Stomach (tissue), 4 donors: ENCODE results near the gene RRP1.

Experiments
- POLR2A ChIP-seq, 4 donors: fragments of 450-650 bp; IDR thresholded peaks; one replicate each; pipeline ENCODE4 v1.6.1; 2016; ENCODE audit warnings: antibody characterized with exemption in 4 of 4, control low read depth in 2 of 4, mild to moderate bottlenecking in 1 of 4, moderate library complexity in 1 of 4
- TF ChIP-seq, protein P1 (sequence below), 7 experiments: fragments of 450-650 bp in 4 of 7; fragments of 200-600 bp in 3 of 7; sonication (generic) in 3 of 7; IDR thresholded peaks; one replicate each; pipeline ENCODE4 v1.5.1; 2016 to 2019; ENCODE audit warnings: antibody characterized with exemption in 7 of 7, control low read depth in 2 of 7, mild to moderate bottlenecking in 1 of 7

- no peak for TF ChIP-seq POLR2A (IDR thresholded peaks at IDR 0.05)
- TF ChIP-seq, protein P1, sequence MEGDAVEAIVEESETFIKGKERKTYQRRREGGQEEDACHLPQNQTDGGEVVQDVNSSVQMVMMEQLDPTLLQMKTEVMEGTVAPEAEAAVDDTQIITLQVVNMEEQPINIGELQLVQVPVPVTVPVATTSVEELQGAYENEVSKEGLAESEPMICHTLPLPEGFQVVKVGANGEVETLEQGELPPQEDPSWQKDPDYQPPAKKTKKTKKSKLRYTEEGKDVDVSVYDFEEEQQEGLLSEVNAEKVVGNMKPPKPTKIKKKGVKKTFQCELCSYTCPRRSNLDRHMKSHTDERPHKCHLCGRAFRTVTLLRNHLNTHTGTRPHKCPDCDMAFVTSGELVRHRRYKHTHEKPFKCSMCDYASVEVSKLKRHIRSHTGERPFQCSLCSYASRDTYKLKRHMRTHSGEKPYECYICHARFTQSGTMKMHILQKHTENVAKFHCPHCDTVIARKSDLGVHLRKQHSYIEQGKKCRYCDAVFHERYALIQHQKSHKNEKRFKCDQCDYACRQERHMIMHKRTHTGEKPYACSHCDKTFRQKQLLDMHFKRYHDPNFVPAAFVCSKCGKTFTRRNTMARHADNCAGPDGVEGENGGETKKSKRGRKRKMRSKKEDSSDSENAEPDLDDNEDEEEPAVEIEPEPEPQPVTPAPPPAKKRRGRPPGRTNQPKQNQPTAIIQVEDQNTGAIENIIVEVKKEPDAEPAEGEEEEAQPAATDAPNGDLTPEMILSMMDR (IDR thresholded peaks at IDR 0.05), result no peak
Observed at GRCh38 chr21:43764576-43765495, 24.5 kb upstream of the RRP1 start.
